ENCODE measurements around the gene TMEFF1. TPM values are rescaled to one million over a fixed set of nuclear protein-coding genes. Genes with fewer than 3 reads are reported as not detected.

The TMEFF1 gene
- total RNA-seq, 1 donor from 2014 or later = 103 TPM

DNA sequence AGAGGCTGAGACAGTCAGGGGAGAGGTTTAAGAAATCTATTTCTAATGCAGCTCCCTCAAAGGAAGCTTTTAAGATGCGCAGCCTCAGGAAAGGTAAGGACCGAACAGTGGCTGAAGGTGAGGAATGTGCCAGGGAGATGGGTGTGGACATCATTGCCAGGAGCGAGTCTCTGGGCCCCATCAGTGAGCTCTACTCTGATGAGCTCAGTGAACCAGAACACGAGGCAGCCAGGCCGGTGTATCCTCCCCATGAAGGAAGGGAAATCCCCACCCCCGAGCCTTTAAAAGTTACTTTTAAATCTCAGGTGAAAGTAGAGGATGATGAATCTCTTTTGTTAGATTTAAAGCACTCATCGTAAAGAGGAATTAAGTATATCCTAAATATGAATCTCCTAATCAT, 113.1 kb downstream of the TMEFF1 start:
- H3K27me3 Mint-ChIP-seq (ENCODE audit: insufficient read depth, low read depth) = peaks cover 2% of the 10 kb centered on the region
- H3K4me3 ChIP-seq = no peak overlapping the region
- H3K4me1 Mint-ChIP-seq = no peaks in the 10 kb centered on the region
- TF ChIP-seq EZH2 (IDR thresholded peaks at IDR 0.05) = no peak
- no peak for TF ChIP-seq EZH2phosphoT487 (IDR thresholded peaks at IDR 0.05)
- TF ChIP-seq, protein P1, sequence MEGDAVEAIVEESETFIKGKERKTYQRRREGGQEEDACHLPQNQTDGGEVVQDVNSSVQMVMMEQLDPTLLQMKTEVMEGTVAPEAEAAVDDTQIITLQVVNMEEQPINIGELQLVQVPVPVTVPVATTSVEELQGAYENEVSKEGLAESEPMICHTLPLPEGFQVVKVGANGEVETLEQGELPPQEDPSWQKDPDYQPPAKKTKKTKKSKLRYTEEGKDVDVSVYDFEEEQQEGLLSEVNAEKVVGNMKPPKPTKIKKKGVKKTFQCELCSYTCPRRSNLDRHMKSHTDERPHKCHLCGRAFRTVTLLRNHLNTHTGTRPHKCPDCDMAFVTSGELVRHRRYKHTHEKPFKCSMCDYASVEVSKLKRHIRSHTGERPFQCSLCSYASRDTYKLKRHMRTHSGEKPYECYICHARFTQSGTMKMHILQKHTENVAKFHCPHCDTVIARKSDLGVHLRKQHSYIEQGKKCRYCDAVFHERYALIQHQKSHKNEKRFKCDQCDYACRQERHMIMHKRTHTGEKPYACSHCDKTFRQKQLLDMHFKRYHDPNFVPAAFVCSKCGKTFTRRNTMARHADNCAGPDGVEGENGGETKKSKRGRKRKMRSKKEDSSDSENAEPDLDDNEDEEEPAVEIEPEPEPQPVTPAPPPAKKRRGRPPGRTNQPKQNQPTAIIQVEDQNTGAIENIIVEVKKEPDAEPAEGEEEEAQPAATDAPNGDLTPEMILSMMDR (IDR thresholded peaks at IDR 0.05) = no peak
- DNase-seq (ENCODE audit: low spot score) = no peak
- H3K36me3 ChIP-seq = peaks cover 6% of the 10 kb centered on the region
- H3K9me3 ChIP-seq (ENCODE audit: low read depth) = no peaks in the 10 kb centered on the region
- H3K27ac ChIP-seq = no peak overlapping the region
- no peak overlapping the region for H3K9ac ChIP-seq
- peaks cover 16% of the 10 kb centered on the region for H3K36me3 Mint-ChIP-seq
- peaks cover 7% of the 10 kb centered on the region for H3K4me1 ChIP-seq
- no peak overlapping the region for H3K4me2 ChIP-seq
- no peak overlapping the region for H3K27ac Mint-ChIP-seq
- H3F3A ChIP-seq (ENCODE audit: low read depth) = peaks cover 28% of the 10 kb centered on the region
- H4K20me1 ChIP-seq (ENCODE audit: low read depth) = peaks cover 21% of the 10 kb centered on the region
- H2AFZ ChIP-seq (replicated peaks) = no peak overlapping the region
- H3K27me3 ChIP-seq = no peaks in the 10 kb centered on the region
- H3K79me2 ChIP-seq (ENCODE audit: low read depth) = peaks cover 3% of the 10 kb centered on the region
- no peaks in the 10 kb centered on the region for H3K9me3 Mint-ChIP-seq
- no peak overlapping the region for H3K4me3 Mint-ChIP-seq

DNA sequence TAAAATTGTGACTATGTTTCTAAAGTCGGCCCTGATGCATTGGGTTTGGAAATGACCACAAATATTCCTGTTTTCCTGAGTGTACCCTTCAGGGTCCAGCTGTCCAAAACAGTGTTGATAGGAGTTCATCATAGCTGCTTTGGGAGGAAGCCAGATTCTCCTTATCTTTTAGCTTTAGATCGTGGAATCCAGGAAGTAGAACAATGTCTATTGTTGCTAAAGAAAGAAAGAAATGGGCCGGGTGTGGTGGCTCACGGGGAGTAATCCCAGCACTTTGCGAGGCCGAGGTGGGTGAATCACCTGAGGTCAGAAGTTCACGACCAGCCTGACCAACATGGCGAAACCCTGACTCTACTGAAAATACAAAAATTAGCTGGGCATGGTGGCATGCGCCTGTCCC, 114.4 kb downstream of the TMEFF1 start:
- Histone ChIP-seq H3K4me2 (no peak overlapping the region), H3K27me3 (no peaks in the 10 kb centered on the region), H3K36me3 (peaks cover 6% of the 10 kb centered on the region), H3K27ac (no peak overlapping the region), H3F3A (ENCODE audit: low read depth) (peaks cover 30% of the 10 kb centered on the region), H3K9me3 (ENCODE audit: low read depth) (no peaks in the 10 kb centered on the region), H3K4me1 (peaks cover 7% of the 10 kb centered on the region), H3K79me2 (ENCODE audit: low read depth) (no peaks in the 10 kb centered on the region), H2AFZ (replicated peaks) (no peak overlapping the region), H3K9ac (no peak overlapping the region), H4K20me1 (ENCODE audit: low read depth) (peaks cover 14% of the 10 kb centered on the region), H3K4me3 (no peak overlapping the region)
- no peaks in the 10 kb centered on the region for H3K9me3 Mint-ChIP-seq
- no peaks in the 10 kb centered on the region for H3K4me1 Mint-ChIP-seq
- no peak for DNase-seq (ENCODE audit: low spot score)
- peaks cover 13% of the 10 kb centered on the region for H3K36me3 Mint-ChIP-seq
- H3K4me3 Mint-ChIP-seq = no peak overlapping the region
- TF ChIP-seq EZH2phosphoT487 (IDR thresholded peaks at IDR 0.05) (no peak), EZH2 (IDR thresholded peaks at IDR 0.05) (no peak)
- TF ChIP-seq, protein P1 (IDR thresholded peaks at IDR 0.05) = no peak
- no peak overlapping the region for H3K27ac Mint-ChIP-seq
- peaks cover 2% of the 10 kb centered on the region for H3K27me3 Mint-ChIP-seq (ENCODE audit: insufficient read depth, low read depth)

DNA sequence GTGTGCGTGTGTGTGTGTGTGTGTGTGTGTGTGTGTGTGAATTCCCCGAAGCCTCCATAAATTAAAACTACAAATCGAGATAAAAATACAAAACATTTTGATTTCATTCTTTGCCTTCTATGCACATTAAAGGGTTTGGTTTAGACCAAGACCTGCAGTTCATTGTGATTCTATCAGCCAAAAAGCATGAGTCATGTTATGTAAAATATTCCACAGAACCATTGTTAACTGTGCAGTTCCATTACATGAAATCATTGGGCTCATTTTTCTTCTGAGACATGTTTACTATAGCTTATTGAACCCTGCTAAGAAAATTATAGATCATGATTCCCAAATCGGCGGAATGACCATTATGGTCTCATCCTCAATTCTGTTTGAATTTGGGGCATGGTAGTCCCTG, 116.6 kb downstream of the TMEFF1 start:
- H3K4me2 ChIP-seq = no peak overlapping the region
- TF ChIP-seq, protein P1 (IDR thresholded peaks at IDR 0.05) = no peak
- TF ChIP-seq EZH2 (IDR thresholded peaks at IDR 0.05) (no peak), EZH2phosphoT487 (IDR thresholded peaks at IDR 0.05) (no peak)
- Mint-ChIP-seq H3K4me3 (no peak overlapping the region), H3K9me3 (no peaks in the 10 kb centered on the region), H3K36me3 (peaks cover 11% of the 10 kb centered on the region), H3K27me3 (ENCODE audit: insufficient read depth, low read depth) (peaks cover 2% of the 10 kb centered on the region), H3K27ac (no peak overlapping the region), H3K4me1 (no peaks in the 10 kb centered on the region)
- peaks cover 35% of the 10 kb centered on the region for H3F3A ChIP-seq (ENCODE audit: low read depth)
- no peak for DNase-seq (ENCODE audit: low spot score)
- peaks cover 6% of the 10 kb centered on the region for H3K36me3 ChIP-seq
- H3K27me3 ChIP-seq = no peaks in the 10 kb centered on the region
- H3K4me3 ChIP-seq = no peak overlapping the region
- no peak overlapping the region for H2AFZ ChIP-seq (replicated peaks)
- H3K4me1 ChIP-seq = peaks cover 7% of the 10 kb centered on the region
- no peaks in the 10 kb centered on the region for H3K9me3 ChIP-seq (ENCODE audit: low read depth)
- peaks cover 13% of the 10 kb centered on the region for H4K20me1 ChIP-seq (ENCODE audit: low read depth)
- no peak overlapping the region for H3K27ac ChIP-seq
- H3K79me2 ChIP-seq (ENCODE audit: low read depth) = no peaks in the 10 kb centered on the region
- H3K9ac ChIP-seq = no peak overlapping the region
